Endothelial cell of umbilical vein (primary cell): ENCODE results near the gene B3GALNT2. TPM values are rescaled to one million over a fixed set of nuclear protein-coding genes. Genes with fewer than 3 reads are reported as not detected.

Source experiments
- BruUV-seq: library from RNA; stranded (reverse); fragments of 400-500 nt; replicated peaks from 2 replicates; lab custom pipeline; 2021; lab: Mats Ljungman, UMichigan
- CTCF ChIA-PET: fragments of 300-600, 350-600 bp; sonication (Branson Sonifier 250); formaldehyde crosslinking; loops from one replicate; lab custom pipeline; 2021; ENCODE audit warnings: antibody characterized with exemption, inconsistent platforms; lab: Charles Lee
- POLR2A ChIA-PET: fragments of 300-600, 350-600 bp; sonication (Branson Sonifier 250); formaldehyde crosslinking; loops from one replicate; lab custom pipeline; 2021; ENCODE audit warnings: antibody characterized with exemption, inconsistent platforms; lab: Charles Lee
- DNase-seq: peaks from one replicate; pipeline ENCODE4 v3.0.0-alpha.2; 2011; ENCODE audit warnings: low read depth, low spot score
- FAIRE-seq: peaks from 2 replicates; lab custom pipeline; 2011; peaks lifted over from hg19 to GRCh38; lab: Jason Lieb, UNC
- H2AFZ ChIP-seq: 2 replicates; pipeline ENCODE4 v1.6.0; 2012; ENCODE audit warnings: low read depth, low read length, control low read depth, inconsistent platforms
- H3K27ac ChIP-seq: 2 replicates; pipeline ENCODE4 v1.5.1; 2011; ENCODE audit warnings: low read depth, mild to moderate bottlenecking, control low read depth, low read length, moderate library complexity; ENCODE audit not compliant: insufficient read depth
- H3K27me3 ChIP-seq, 2 experiments: 2 replicates each; pipeline versions ENCODE4 v1.6.0 to v1.6.1; 2011; ENCODE audit warnings: low read length in 2 of 2, mixed read lengths in 1 of 2; ENCODE audit not compliant: control insufficient read depth in 2 of 2, insufficient read depth in 2 of 2
- H3K36me3 ChIP-seq, 2 experiments: 2 replicates in 1 of 2; 3 replicates in 1 of 2; pipeline ENCODE4 v1.5.1; 2011; ENCODE audit warnings: low read length in 2 of 2, mild to moderate bottlenecking in 1 of 2, moderate library complexity in 1 of 2; ENCODE audit not compliant: control insufficient read depth in 2 of 2, insufficient read depth in 2 of 2; ENCODE audit errors: extremely low read depth in 1 of 2
- H3K4me1 ChIP-seq: 3 replicates; pipeline ENCODE4 v1.5.1; 2011; ENCODE audit warnings: mild to moderate bottlenecking, low read length; ENCODE audit not compliant: control insufficient read depth, insufficient read depth; ENCODE audit errors: extremely low read depth
- H3K4me2 ChIP-seq: 2 replicates; pipeline ENCODE4 v1.6.1; 2011; ENCODE audit warnings: low read length, control low read depth, mixed read lengths; ENCODE audit not compliant: insufficient read depth
- H3K4me3 ChIP-seq, 3 experiments: fragments of 200-600 bp in 1 of 3; sonication (generic), shearing (Covaris generic) in 1 of 3; replicated peaks in 1 of 3; 2 replicates each; pipeline ENCODE4 v1.5.1; 2011 to 2016; ENCODE audit warnings: control low read depth in 3 of 3, low read length in 3 of 3, mild to moderate bottlenecking in 2 of 3, inconsistent platforms in 1 of 3, low read depth in 1 of 3, moderate library complexity in 1 of 3; ENCODE audit not compliant: insufficient read depth in 1 of 3
- H3K79me2 ChIP-seq: 2 replicates; pipeline ENCODE4 v1.6.0; 2012; ENCODE audit warnings: low read length, inconsistent platforms; ENCODE audit not compliant: control insufficient read depth, insufficient read depth
- H3K9ac ChIP-seq: replicated peaks from 2 replicates; pipeline ENCODE3; 2011; ENCODE audit warnings: low read length, control low read depth; ENCODE audit not compliant: insufficient read depth; ENCODE audit errors: extremely low read depth
- H3K9me1 ChIP-seq: replicated peaks from 3 replicates; pipeline ENCODE4 v1.6.0; 2011; ENCODE audit warnings: mild to moderate bottlenecking, low read length; ENCODE audit not compliant: control insufficient read depth, insufficient read depth; ENCODE audit errors: extremely low read depth
- H3K9me3 ChIP-seq: replicated peaks from 2 replicates; pipeline ENCODE4 v1.5.1; 2012; ENCODE audit warnings: low read length, inconsistent platforms; ENCODE audit not compliant: control insufficient read depth, insufficient read depth
- H4K20me1 ChIP-seq: replicated peaks from 2 replicates; pipeline ENCODE3; 2011; ENCODE audit warnings: mild to moderate bottlenecking, low read length; ENCODE audit not compliant: control insufficient read depth, insufficient read depth; ENCODE audit errors: extremely low read depth
- EZH2 ChIP-seq: IDR thresholded peaks from 2 replicates; pipeline ENCODE4 v1.6.1; 2012; ENCODE audit warnings: borderline replicate concordance, low read depth, mild to moderate bottlenecking, moderate library complexity, low read length, inconsistent platforms; ENCODE audit not compliant: severe bottlenecking
- FOS ChIP-seq: IDR thresholded peaks from 2 replicates; pipeline ENCODE4 v1.6.1; 2011; ENCODE audit warnings: mild to moderate bottlenecking, low read length, moderate library complexity, borderline replicate concordance; ENCODE audit not compliant: insufficient read depth
- GATA2 ChIP-seq: IDR thresholded peaks from 2 replicates; pipeline ENCODE4 v1.7.0; 2011; ENCODE audit warnings: low read depth, mild to moderate bottlenecking, moderate library complexity, mixed read lengths, low read length; ENCODE audit not compliant: insufficient read length, insufficient read depth
- JUN ChIP-seq: IDR thresholded peaks from 2 replicates; pipeline ENCODE4 v1.6.1; 2011; ENCODE audit warnings: borderline replicate concordance, low read depth; ENCODE audit not compliant: insufficient read length, insufficient read depth
- MYC ChIP-seq: IDR thresholded peaks from one replicate; pipeline ENCODE4 v1.6.1; 2011; ENCODE audit warnings: mild to moderate bottlenecking, low read depth, low read length
- POLR2A ChIP-seq: IDR thresholded peaks from 2 replicates; pipeline ENCODE4 v1.6.1; 2012; ENCODE audit warnings: low read depth, mild to moderate bottlenecking, control low read depth, low read length
- POLR2AphosphoS5 ChIP-seq: IDR thresholded peaks from 2 replicates; pipeline ENCODE4 v1.6.1; 2012; ENCODE audit warnings: low read depth, mild to moderate bottlenecking, control low read depth, low read length, moderate library complexity; ENCODE audit not compliant: insufficient read depth
- dilution Hi-C: fragments of 300-500 bp; cut with MboI; formaldehyde crosslinking; loops from one replicate; pipeline ENCODE4 v1.15.0; 2019; ENCODE audit warnings: low sequenced_read_pairs; ENCODE audit not compliant: extremely low pct_ligation_motif_present
- intact Hi-C: fragments of 100-400 bp; cut with micrococcal nuclease; formaldehyde crosslinking; loops from one replicate; pipeline ENCODE4 v1.10.0; 2022
- polyA plus RNA-seq, 4 experiments: library from polyadenylated mRNA; depleted of rRNA in 3 of 4; stranded (reverse) in 3 of 4; unstranded in 1 of 4; fragments of >200 nt; gene quantifications; 2 replicates each; pipeline versions ENCODE4 v1.2.1 to v1.2.3, GENCODE V29; 2011 to 2012; ENCODE audit warnings: missing spikeins in 1 of 4
- total RNA-seq: library from RNA; stranded (reverse); gene quantifications from 2 replicates; pipeline ENCODE4 v1.2.3, GENCODE V29; 2021
- TF ChIP-seq, protein P1 (sequence below): IDR thresholded peaks from 2 replicates; pipeline ENCODE4 v1.6.1; 2011; ENCODE audit not compliant: insufficient read depth, insufficient read length
- TF ChIP-seq, protein P2 (sequence below), 2 donors: IDR thresholded peaks; 1 replicate in 1 of 2; 2 replicates in 1 of 2; pipeline ENCODE4 v1.5.1; 2011; ENCODE audit warnings: low read length in 2 of 2, mild to moderate bottlenecking in 2 of 2, moderate library complexity in 2 of 2, control low read depth in 1 of 2, inconsistent platforms in 1 of 2, low read depth in 1 of 2; ENCODE audit not compliant: insufficient read depth in 1 of 2; ENCODE audit errors: extremely low read depth in 1 of 2

B3GALNT2 gene
- total and polyA plus RNA-seq, 2 donors (not counting 3 experiments of a cell fraction or from before 2014, with no cell fraction given), result 12.0 to 32.2 TPM

DNA sequence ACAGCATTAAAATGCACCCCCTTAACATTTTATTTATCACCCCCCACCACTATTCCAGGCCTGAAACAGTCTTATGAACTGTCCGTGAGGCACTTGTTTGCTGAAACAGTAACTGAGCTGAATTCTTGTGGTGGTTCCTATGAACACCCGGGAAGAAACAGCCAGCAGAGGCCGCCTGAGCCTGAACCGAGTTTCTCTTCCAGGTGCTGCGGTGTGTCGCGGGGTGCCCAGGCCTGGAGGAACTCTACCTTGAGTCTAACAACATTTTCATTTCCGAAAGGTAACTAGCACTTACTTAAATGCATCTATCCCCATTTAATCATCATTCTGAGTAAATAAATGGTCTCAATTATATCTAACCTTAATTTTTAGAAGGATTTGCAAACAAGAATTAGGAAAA, 70.3 kb downstream of the B3GALNT2 start:
- Histone ChIP-seq H3K27ac (no peak overlapping the region), H3K79me2 (no peaks in the 10 kb centered on the region), H3K4me3 (no peak overlapping the region), H3K27me3 (no peaks in the 10 kb centered on the region), H3K36me3 (peaks cover 2 to 5% of the 10 kb centered on the region in 2 experiments), H3K4me1 (no peaks in the 10 kb centered on the region), H3K4me2 (no peak overlapping the region), H3K9ac (no peak overlapping the region), H4K20me1 (no peaks in the 10 kb centered on the region), H3K9me1 (no peaks in the 10 kb centered on the region), H2AFZ (no peak overlapping the region), H3K9me3 (no peaks in the 10 kb centered on the region)
- DNase-seq, result no peak
- intact Hi-C loops, result no loop called here
- TF ChIP-seq POLR2A (no peak), GATA2 (no peak)
- dilution Hi-C loops, result no loop called here
- POLR2A ChIA-PET, result interaction anchor here (0.9 kb wide), 1 partner anchor 45 kb away, joined by 8 read pairs; no protein-coding TSS in a partner anchor
- CTCF ChIA-PET, result no interaction called here
- FAIRE-seq, result no peak
- no TSS peak for BruUV-seq

DNA sequence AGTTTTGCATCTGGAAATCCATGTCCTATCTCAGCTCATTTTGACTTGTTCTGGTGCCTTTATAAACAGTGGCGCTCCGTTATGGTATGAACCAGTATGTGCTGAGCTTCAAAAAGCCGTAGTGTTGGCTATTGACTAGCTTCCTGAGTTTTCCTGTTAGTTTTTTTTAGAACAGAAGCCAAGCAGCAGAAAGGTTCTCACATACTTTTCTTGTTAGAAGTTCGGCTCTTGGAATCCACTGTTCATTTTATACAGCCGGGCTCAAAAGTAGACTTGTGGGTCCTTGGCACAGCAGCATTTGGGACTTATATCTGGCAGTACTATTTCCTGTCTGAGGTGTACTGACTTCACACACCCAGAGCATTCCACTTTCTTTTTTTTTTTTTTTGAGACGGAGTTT, 73.3 kb downstream of the B3GALNT2 start:
- CTCF ChIA-PET, result interaction anchor here (1.4 to 1.7 kb wide), 2 partner anchors 14 to 16 kb away, joined by 5 to 10 read pairs; no protein-coding TSS in a partner anchor
- H3K36me3 ChIP-seq, result no peaks in the 10 kb centered on the region

More for the DNA sequence above, 73.3 kb downstream of the B3GALNT2 start:
- Histone ChIP-seq H3K9me1 (no peaks in the 10 kb centered on the region), H4K20me1 (no peaks in the 10 kb centered on the region), H3K27me3 (no peaks in the 10 kb centered on the region), H3K4me1 (no peaks in the 10 kb centered on the region), H3K79me2 (no peaks in the 10 kb centered on the region), H3K4me3 (no peak overlapping the region), H3K27ac (no peak overlapping the region), H3K9me3 (no peaks in the 10 kb centered on the region), H2AFZ (no peak overlapping the region), H3K4me2 (no peak overlapping the region), H3K9ac (no peak overlapping the region)
- FAIRE-seq, result peak; percentile 84
- BruUV-seq, result no TSS peak
- dilution Hi-C loops, result no loop called here
- TF ChIP-seq JUN (no peak), POLR2AphosphoS5 (no peak), FOS (no peak), GATA2 (no peak), POLR2A (no peak), EZH2 (no peak), MYC (no peak)
- TF ChIP-seq, protein P1, sequence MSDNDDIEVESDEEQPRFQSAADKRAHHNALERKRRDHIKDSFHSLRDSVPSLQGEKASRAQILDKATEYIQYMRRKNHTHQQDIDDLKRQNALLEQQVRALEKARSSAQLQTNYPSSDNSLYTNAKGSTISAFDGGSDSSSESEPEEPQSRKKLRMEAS, result no peak
- TF ChIP-seq, protein P2, sequence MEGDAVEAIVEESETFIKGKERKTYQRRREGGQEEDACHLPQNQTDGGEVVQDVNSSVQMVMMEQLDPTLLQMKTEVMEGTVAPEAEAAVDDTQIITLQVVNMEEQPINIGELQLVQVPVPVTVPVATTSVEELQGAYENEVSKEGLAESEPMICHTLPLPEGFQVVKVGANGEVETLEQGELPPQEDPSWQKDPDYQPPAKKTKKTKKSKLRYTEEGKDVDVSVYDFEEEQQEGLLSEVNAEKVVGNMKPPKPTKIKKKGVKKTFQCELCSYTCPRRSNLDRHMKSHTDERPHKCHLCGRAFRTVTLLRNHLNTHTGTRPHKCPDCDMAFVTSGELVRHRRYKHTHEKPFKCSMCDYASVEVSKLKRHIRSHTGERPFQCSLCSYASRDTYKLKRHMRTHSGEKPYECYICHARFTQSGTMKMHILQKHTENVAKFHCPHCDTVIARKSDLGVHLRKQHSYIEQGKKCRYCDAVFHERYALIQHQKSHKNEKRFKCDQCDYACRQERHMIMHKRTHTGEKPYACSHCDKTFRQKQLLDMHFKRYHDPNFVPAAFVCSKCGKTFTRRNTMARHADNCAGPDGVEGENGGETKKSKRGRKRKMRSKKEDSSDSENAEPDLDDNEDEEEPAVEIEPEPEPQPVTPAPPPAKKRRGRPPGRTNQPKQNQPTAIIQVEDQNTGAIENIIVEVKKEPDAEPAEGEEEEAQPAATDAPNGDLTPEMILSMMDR (IDR thresholded peaks at IDR 0.05; ENCODE audit: extremely low read depth in 1 of 2, insufficient read depth in 1 of 2, low read depth in 1 of 2, low read length in 2 of 2), result no peak
- intact Hi-C loops, result no loop called here
- DNase-seq, result peak; percentile 29
- POLR2A ChIA-PET, result no interaction called here
